DOHH2 (cell line): ENCODE measurements around the gene ECI2.

Experiments used
- H3F3A ChIP-seq: fragments of 200-600 bp; sonication (generic), shearing (Covaris generic); 2 replicates; pipeline ENCODE4 v1.6.0; 2016; ENCODE audit warnings: antibody characterized with exemption, mild to moderate bottlenecking; ENCODE audit not compliant: control insufficient read depth, insufficient read depth
- H3K27ac ChIP-seq: fragments of 200-600 bp; sonication (generic); 2 replicates; pipeline ENCODE4 v1.5.1; 2014; ENCODE audit warnings: low read depth, mild to moderate bottlenecking, low read length, moderate library complexity
- H3K27me3 ChIP-seq: fragments of 200-600 bp; sonication (generic); 2 replicates; pipeline ENCODE4 v1.6.1; 2014; ENCODE audit warnings: mild to moderate bottlenecking, low read length, mixed read lengths; ENCODE audit not compliant: control insufficient read depth
- H3K36me3 ChIP-seq: fragments of 200-600 bp; sonication (generic); 2 replicates; pipeline ENCODE4 v1.6.1; 2014; ENCODE audit warnings: mild to moderate bottlenecking, low read length, moderate library complexity, mixed read lengths; ENCODE audit not compliant: control insufficient read depth
- H3K4me1 ChIP-seq: fragments of 200-600 bp; sonication (generic); 2 replicates; pipeline ENCODE4 v1.6.1; 2014; ENCODE audit warnings: mild to moderate bottlenecking, low read length, mixed read lengths; ENCODE audit not compliant: control insufficient read depth
- H3K4me2 ChIP-seq: fragments of 200-600 bp; sonication (generic); 2 replicates; pipeline ENCODE4 v1.6.0; 2014; ENCODE audit warnings: mild to moderate bottlenecking, low read length, moderate library complexity
- H3K4me3 ChIP-seq: fragments of 200-600 bp; sonication (generic); 2 replicates; pipeline ENCODE4 v1.5.1; 2014; ENCODE audit warnings: mild to moderate bottlenecking, low read length, mixed read lengths
- H3K79me2 ChIP-seq: fragments of 200-600 bp; sonication (generic); 2 replicates; pipeline ENCODE4 v1.6.1; 2014; ENCODE audit warnings: mild to moderate bottlenecking, low read length, mixed read lengths; ENCODE audit not compliant: control insufficient read depth
- H3K9me2 ChIP-seq: fragments of 200-600 bp; sonication (generic); replicated peaks from 2 replicates; pipeline ENCODE4 v1.6.1; 2014; ENCODE audit warnings: mild to moderate bottlenecking, low read length, mixed read lengths; ENCODE audit not compliant: control insufficient read depth
- H3K9me3 ChIP-seq: fragments of 200-600 bp; sonication (generic); 2 replicates; pipeline ENCODE4 v1.6.1; 2014; ENCODE audit warnings: antibody characterized with exemption, low read length, mixed read lengths; ENCODE audit not compliant: control insufficient read depth, insufficient read depth
- H4K20me1 ChIP-seq: fragments of 200-600 bp; sonication (generic); 2 replicates; pipeline ENCODE4 v1.6.0; 2014; ENCODE audit warnings: low read depth, mild to moderate bottlenecking, antibody characterized with exemption, low read length, moderate library complexity; ENCODE audit not compliant: control insufficient read depth, insufficient read depth
- EZH2phosphoT487 ChIP-seq: fragments of 200-600 bp; sonication (generic); IDR thresholded peaks from 2 replicates; pipeline ENCODE4 v1.6.1; 2017; ENCODE audit warnings: borderline replicate concordance, mild to moderate bottlenecking, antibody characterized with exemption, low read length, moderate library complexity, mixed read lengths
- TF ChIP-seq, protein P1 (sequence below): fragments of 200-600 bp; sonication (generic); IDR thresholded peaks from one replicate; pipeline ENCODE4 v1.5.1; 2014; ENCODE audit warnings: antibody characterized with exemption, mild to moderate bottlenecking, low read depth, low read length; ENCODE audit not compliant: poor library complexity, severe bottlenecking

The ECI2 gene

DNA sequence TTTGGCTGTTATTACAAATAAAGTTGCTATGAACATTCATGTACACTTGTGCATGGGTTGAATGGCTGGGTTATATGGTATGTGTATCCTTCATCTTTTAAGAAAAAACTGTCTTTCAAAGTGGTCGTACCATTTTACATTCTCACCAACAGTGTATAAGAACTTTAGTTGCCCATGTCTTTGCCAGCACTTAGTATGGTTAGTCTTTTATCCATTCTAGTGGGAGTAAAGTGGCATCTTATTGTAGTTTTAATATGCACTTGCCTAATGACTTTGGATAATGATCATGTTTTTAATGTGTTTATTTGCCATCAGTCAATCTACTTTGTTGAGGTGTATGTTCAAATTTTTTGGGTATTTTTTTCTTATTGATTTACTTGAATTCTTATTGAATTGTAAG, 32.5 kb upstream of the ECI2 start:
- peaks cover 2% of the 10 kb centered on the region; the same call in 1 of the 2 replicates for H3K27me3 ChIP-seq
- H3K27ac ChIP-seq = no peak overlapping the region
- no peak for TF ChIP-seq EZH2phosphoT487
- TF ChIP-seq, protein P1, sequence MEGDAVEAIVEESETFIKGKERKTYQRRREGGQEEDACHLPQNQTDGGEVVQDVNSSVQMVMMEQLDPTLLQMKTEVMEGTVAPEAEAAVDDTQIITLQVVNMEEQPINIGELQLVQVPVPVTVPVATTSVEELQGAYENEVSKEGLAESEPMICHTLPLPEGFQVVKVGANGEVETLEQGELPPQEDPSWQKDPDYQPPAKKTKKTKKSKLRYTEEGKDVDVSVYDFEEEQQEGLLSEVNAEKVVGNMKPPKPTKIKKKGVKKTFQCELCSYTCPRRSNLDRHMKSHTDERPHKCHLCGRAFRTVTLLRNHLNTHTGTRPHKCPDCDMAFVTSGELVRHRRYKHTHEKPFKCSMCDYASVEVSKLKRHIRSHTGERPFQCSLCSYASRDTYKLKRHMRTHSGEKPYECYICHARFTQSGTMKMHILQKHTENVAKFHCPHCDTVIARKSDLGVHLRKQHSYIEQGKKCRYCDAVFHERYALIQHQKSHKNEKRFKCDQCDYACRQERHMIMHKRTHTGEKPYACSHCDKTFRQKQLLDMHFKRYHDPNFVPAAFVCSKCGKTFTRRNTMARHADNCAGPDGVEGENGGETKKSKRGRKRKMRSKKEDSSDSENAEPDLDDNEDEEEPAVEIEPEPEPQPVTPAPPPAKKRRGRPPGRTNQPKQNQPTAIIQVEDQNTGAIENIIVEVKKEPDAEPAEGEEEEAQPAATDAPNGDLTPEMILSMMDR = no peak

DNA sequence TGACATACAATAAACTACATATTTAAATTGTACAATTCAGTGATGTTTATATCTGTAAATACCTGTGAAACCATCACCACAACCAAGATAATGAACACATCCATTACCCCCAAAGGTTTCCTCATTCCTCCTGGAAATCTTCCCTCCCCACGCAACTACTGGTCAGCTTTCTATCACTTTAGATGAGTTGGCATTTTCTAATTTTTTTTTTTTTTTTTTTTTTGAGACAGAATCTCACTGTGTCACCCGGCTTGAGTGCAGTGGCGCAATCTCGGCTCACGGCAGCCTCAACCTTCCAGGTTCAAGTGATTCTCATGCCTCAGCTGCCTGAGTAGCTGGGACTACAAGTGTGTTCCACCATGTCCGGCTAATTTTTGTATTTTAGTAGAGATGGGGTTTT, 31.7 kb upstream of the ECI2 start:
- Histone ChIP-seq H3K9me3 (no peaks in the 10 kb centered on the region), H3F3A (no peaks in the 10 kb centered on the region), H3K4me3 (no peak overlapping the region), H3K27ac (no peak overlapping the region), H3K4me2 (no peak overlapping the region), H4K20me1 (no peaks in the 10 kb centered on the region), H3K4me1 (no peaks in the 10 kb centered on the region), H3K27me3 (peaks cover 2% of the 10 kb centered on the region; the same call in 1 of the 2 replicates), H3K9me2 (no peaks in the 10 kb centered on the region), H3K36me3 (no peaks in the 10 kb centered on the region), H3K79me2 (no peaks in the 10 kb centered on the region)
- TF ChIP-seq, protein P1 = no peak
- no peak for TF ChIP-seq EZH2phosphoT487

More for the DNA sequence above, 32.5 kb upstream of the ECI2 start:
- H4K20me1 ChIP-seq = no peaks in the 10 kb centered on the region
- H3K9me3 ChIP-seq = no peaks in the 10 kb centered on the region
- no peaks in the 10 kb centered on the region for H3K79me2 ChIP-seq
- no peak overlapping the region for H3K4me2 ChIP-seq
- H3K9me2 ChIP-seq = no peaks in the 10 kb centered on the region
- H3K4me3 ChIP-seq = no peak overlapping the region
- no peaks in the 10 kb centered on the region for H3K36me3 ChIP-seq
- no peaks in the 10 kb centered on the region for H3K4me1 ChIP-seq
- no peaks in the 10 kb centered on the region for H3F3A ChIP-seq

DNA sequence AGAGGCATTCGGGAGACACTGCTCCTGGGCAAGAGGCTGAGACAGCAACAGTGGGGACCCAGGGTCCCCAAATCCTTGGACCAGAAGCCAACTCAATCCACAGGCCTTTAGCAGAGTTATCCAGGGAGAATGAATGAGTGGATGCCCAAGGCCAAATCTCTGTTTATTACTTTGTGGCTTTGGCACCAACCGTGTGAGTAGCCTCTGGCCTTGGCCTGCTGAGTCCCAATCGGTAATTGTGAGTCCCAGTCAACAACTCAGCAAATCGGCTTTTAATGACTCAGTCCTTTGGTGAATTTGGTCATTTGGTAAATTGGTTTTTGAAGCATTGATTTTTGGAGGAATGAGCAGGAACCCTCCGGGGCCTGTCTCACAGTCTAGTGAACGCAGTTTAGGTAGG, 29.1 kb upstream of the ECI2 start:
- H3K9me2 ChIP-seq = no peaks in the 10 kb centered on the region
- H4K20me1 ChIP-seq = no peaks in the 10 kb centered on the region
- H3K27ac ChIP-seq = no peak overlapping the region
- H3K9me3 ChIP-seq = no peaks in the 10 kb centered on the region
- H3K79me2 ChIP-seq = no peaks in the 10 kb centered on the region
- H3K27me3 ChIP-seq = no peaks in the 10 kb centered on the region
- H3F3A ChIP-seq = no peaks in the 10 kb centered on the region
- no peak overlapping the region for H3K4me3 ChIP-seq
- TF ChIP-seq EZH2phosphoT487 = no peak
- TF ChIP-seq, protein P1 = no peak
- H3K4me2 ChIP-seq = no peak overlapping the region
- H3K4me1 ChIP-seq = no peaks in the 10 kb centered on the region
- no peaks in the 10 kb centered on the region for H3K36me3 ChIP-seq

DNA sequence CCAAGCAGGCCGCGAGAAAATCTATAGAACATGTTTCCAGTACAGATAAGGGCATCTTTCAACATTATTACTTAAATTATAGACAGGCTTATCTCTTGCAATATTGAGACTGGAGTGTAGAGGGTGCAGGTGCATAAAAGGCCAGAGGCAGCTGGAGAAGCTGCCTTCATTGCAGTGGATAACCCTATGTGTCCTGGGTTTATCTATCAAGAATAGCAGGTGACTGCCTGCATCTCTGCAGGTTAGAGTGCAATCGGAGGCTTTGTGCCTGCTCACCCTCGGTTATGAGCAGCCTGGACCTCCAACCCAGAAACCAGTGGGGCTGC, 28.7 kb upstream of the ECI2 start:
- no peak overlapping the region for H3K4me2 ChIP-seq

More for the DNA sequence above, 28.7 kb upstream of the ECI2 start:
- Histone ChIP-seq H4K20me1 (no peaks in the 10 kb centered on the region), H3K4me3 (no peak overlapping the region), H3F3A (no peaks in the 10 kb centered on the region), H3K36me3 (no peaks in the 10 kb centered on the region), H3K4me1 (no peaks in the 10 kb centered on the region), H3K27me3 (peaks cover 3% of the 10 kb centered on the region; the same call in 1 of the 2 replicates), H3K9me3 (no peaks in the 10 kb centered on the region), H3K9me2 (no peaks in the 10 kb centered on the region), H3K79me2 (no peaks in the 10 kb centered on the region), H3K27ac (no peak overlapping the region)
- TF ChIP-seq EZH2phosphoT487 = no peak
- TF ChIP-seq, protein P1 = no peak
